GM04503 (cell line): Measurements from ENCODE around the gene SPACDR.

Source experiments
- DNase-seq: peaks from one replicate; pipeline ENCODE4 v3.0.0-alpha.2; 2012; ENCODE audit warnings: low read depth

The SPACDR gene

DNA sequence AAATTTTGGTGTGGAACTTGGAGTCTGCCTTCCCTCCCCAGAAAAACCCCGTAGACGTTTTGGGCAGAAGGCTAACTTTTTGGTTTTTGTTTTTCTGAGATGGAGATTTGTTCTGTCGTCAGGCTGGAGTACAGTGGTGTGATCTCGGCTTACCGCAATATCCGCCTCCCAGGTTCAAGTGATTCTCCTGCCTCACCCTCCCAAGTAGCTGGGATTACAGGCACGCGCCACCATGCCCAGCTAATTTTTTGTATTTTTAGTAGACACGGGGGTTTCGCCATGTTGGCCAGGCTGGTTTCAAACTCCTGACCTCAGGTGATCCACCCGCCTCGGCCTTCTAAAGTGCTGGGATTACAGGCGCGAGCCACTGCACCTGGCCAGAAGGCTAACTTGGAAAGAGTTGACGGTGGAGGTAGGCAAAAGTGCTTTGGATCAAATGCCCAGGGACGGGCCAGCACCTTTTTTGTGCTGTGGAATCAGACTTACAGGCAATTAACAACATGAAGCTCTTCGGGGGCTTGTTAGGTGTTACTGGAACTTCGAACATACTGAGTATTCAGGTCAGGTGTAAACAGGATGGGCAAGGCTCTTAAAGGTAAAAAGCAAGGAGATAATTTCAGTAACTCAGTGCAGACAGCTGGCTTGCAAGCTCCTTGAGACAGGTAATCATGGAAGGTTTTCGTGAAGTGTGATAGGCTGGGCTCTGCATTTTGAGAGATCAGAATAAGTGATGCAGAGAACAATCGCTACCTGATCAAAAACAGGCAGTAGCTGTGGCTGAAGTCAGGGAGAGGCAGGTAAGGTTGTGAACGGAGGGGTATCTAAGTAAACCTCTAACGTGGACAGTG, 29.5 kb downstream of the SPACDR start:
- no peak for DNase-seq

DNA sequence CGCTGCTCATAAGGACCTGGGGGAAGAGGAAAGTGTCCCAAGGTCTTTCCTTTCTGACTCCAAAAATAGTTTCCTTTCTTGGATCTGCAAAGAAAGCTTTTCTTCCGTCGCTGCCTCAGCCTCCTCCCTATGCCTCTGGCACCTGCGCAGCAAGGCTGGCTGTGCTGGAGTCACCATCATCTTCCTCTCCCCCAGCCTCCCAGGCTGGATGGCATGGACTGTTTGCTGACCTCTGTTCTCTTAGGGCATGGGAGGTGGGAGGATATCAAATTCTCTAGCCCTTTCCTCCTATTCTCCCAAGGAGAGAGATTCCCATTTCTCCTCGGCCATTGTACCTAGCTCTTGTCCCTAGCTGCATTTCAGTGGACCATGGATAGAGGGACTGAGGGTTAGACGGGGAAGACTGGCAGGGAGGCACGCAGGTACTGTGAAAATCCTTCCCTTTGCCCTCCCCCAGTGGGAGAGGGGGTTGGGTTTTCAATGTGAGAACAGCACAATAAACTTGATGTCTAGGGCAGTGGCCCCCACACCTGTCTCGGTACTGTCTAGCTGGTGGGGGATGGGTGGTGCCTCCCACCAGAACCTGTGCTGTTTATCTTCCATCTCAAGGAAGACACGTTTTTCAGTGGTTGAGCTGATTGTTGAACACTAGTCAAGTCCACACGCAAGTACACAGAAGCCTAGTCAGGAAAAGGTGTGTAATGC, 30.3 kb downstream of the SPACDR start:
- DNase-seq, result no peak

DNA sequence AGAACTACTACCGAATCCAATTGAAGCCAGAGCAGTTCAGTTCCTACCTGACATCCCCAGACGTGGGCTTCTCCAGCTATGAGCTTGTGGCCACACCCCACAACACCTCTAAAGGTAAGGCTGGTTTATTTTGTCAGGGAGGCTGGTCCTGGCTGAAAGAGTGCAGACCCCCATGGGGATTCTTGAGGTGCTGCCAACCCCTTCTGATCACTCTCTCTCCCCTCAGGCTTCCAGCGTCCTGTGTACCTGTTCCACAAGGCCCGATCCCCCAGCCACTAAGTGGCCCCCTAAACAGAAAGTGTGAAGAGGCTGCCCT, 30.8 kb downstream of the SPACDR start:
- DNase-seq, result no peak

DNA sequence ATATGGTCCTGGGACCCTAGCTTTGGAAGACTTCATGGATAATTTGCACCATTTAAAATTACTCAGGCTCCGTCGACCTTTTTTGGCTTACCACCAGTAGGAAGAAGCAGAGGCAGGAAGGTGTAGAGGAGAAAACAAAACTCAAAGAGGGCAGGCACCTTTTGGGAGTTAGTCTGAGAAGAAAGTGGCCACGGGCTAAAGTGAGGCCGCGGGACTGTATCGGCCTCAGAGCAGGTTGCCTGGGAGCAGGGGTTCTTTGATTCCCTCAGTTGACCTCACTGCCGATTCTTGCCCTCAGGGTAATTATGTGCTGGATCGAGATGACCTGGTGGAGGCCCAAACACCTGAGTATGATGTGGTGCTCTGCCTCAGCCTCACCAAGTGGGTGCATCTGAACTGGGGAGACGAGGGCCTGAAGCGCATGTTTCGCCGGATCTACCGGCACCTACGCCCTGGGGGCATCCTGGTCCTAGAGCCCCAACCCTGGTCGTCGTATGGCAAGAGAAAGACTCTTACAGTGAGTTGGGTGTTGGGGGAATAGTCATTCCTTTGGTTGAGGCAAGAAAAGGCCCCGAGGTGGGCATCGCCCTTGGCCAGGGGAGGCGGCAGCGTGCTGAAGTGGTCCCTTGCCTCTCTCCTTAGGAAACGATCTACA, 31.3 kb downstream of the SPACDR start:
- DNase-seq, result no peak

DNA sequence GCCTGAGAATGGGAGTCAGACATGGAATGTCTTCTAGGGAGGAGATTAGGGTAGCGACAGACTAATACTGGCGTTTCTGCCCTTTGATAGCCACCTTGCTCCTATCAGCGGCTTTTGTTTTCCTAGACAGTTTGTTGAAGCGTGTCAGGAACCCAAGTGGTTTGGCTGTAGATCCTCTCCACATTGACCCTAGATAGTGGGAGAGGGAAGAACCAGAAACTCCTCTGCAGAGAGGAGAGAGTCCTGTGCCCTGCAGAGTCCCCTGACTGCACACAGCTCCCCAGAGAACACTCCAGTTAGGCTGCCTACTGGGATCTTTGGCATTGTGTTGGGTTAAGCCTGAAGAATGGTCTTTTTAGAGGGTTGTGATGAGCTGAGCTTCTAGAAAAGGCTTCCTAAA, 32.0 kb downstream of the SPACDR start:
- no peak for DNase-seq

DNA sequence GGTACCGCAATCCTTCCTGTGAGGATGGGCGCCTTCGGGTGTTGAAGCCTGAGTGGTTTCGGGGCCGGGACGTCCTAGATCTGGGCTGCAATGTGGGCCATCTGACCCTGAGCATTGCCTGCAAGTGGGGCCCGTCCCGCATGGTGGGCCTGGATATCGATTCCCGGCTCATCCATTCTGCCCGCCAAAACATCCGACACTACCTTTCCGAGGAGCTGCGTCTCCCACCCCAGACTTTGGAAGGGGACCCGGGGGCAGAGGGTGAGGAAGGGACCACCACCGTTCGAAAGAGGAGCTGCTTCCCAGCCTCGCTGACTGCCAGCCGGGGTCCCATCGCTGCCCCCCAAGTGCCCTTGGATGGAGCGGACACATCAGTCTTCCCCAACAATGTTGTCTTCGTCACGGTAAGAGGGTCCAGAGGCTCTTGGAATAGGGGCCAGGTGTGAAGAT, 32.7 kb downstream of the SPACDR start:
- no peak for DNase-seq

DNA sequence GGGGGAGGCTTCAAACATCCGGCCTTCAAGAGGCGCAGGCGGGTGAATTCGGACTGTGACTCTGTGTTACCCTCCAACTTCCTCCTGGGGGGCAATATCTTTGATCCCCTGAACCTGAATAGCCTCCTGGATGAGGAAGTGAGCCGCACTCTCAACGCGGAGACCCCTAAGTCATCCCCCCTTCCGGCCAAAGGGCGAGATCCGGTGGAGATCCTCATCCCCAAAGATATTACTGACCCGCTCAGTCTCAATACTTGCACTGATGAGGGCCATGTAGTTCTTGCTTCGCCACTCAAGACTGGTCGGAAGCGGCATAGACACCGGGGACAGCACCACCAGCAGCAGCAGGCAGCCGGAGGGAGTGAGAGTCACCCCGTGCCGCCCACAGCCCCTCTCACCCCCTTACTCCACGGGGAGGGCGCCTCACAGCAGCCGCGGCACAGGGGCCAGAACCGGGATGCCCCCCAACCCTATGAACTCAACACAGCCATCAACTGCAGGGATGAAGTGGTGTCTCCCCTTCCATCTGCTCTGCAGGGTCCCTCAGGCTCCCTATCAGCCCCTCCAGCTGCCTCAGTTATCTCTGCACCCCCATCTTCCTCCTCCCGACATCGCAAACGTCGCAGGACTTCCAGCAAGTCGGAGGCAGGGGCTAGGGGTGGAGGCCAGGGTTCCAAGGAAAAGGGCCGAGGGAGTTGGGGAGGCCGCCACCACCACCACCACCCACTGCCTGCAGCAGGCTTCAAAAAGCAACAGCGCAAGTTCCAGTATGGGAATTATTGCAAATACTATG, 33.4 kb downstream of the SPACDR start:
- no peak for DNase-seq

DNA sequence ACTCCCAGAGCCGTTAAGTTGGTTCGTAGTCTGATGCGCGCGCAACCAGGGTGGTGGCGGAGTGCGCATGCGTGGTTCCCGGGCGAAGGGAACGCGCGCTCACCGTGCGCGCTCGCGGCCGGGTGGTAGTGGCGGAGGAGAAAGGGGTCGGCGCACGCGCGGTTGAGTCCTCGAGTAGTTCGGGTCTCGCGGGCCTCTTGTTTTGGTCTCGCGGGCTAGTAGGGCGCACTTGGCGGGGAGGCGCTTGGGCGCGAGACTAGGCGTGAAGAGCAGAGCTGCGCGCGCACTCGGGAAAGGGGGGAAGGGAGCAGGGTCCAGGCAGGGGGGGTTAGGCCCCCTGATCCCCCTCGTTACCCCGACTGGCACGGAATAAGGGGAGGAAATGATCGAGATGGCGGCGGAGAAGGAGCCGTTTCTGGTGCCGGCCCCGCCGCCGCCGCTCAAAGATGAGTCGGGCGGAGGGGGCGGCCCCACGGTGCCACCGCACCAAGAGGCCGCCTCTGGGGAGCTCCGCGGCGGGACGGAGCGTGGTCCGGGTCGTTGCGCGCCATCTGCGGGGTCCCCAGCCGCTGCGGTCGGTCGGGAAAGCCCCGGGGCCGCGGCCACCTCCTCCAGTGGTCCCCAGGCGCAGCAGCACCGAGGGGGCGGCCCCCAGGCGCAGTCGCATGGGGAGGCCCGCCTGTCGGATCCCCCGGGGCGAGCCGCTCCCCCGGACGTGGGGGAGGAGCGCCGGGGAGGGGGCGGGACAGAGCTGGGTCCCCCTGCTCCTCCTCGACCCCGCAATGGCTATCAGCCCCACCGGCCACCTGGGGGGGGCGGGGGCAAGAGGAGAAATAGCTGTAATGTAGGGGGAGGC, 34.2 kb downstream of the SPACDR start, which contains the start of gene MEPCE:
Gene MEPCE (plus strand): TSS at position 195 of the 856 bp plus-strand sequence. CDS start 188 bp downstream, at position 383.
- peak; percentile 54 for DNase-seq

DNA sequence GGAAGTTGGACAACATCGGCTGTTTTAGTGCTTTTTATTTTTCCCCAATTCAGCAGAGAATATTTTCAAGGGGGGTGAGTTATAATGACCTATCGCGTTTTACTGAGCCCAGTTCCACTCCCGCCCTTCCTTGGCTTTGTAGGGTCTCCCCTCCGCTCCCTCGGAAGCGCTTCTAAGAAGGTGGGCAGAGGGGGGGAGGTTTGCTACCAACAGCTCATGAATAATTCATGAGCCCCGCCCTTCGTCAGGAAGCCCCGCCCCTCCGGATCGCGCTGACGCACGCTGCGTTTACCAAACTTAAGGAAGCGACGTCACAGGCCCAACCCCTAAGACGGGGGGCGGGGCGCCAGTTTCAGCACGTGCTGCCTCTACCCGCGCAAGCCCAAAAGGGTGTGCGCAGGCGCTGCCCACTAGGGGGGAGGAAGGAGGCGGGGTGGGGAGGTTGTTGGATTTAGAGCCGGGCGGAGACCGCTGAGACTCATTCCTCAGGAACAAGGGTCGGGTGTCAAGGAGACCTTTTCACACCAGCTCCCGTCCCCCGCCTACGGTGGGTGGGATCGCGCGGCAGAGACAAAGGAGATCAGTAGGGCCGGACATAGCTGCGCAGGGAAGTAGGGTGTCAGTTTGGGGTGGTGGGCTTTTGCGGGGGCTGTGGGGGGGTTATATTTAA, 35.0 kb downstream of the SPACDR start:
- DNase-seq, result peak; percentile 89

DNA sequence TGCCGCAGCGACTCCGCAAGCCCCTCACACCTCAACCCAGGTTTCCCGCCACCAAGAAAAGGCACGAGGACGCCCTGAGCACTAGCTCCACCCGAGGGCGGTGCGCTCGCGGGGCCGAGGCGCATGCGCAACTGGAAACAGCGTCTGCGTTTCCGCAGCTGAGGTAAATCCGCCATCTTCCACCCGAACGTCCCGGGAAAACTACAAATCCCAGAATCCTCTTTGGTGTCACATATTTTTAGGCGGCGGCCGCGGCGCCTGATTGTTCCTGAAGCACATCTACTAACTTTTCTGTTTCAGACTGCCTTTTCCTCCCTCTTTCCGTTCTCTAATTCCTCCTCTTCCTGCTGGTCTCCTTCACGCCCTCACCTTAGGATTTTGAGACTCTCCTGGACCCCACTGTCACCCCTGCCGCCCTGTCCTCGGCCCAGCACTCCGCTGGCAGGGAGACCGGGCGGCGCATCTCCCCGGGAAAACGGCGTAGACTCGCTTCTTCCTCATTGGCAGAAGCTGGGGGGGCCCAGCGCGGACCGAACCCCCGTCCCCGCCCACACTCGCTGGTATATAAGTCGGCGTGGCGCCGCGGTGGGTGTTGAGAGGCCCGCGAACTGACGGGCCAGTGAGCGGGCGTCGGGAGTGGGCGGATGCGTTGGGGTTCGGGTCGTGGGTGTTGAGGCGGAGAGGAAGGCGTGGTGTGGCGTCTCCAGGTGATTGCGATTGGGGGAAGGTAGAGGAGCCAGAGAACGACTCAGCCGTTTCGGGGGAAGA, 35.7 kb downstream of the SPACDR start, which contains the start of gene ZCWPW1:
Gene ZCWPW1 (minus strand): TSS at position 505 of the 768 bp plus-strand sequence. CDS start 8,054 bp downstream, outside the sequence.
- DNase-seq, result peak; percentile 79

DNA sequence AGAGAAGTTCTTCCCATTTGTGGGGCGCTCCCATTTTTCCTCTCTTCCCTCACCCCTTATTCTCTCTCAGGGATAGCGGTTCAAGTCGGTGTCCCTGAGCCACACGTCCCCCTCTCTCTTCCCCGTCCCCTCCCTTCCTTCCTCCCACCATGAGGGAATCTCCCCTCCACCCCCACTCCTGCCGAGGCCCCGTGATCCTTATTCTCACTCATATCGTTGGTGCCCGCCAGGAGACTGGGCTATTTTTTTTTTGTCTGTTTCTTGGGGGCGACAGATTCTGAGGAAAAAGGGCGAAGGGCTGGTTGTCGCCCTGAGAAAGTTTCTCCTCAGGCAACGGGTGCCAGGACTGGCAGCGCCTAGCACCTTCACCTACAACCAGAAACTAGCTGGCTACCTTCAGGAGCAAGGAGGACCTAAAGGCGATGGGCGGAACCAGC, 36.3 kb downstream of the SPACDR start:
- no peak for DNase-seq

DNA sequence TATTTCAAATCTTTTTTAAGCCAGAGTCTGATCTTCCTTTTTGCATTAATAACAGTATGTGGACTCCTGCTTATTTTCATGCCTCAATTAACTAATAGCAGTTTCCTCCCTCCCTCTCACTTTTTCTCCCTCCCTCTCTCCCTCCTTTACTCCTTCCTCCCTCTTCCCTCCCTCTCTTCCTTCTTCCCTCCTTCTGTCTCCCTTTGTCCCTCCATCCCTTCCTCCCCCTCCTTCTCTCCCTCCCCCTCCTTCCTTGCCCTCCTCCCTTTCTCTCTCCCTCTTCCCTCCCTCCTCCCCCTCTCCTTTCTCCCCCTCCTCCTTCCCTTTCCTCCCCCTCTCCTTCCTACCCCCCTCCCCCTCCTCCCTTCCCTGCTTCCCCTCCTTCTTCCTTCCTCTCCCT, 37.5 kb downstream of the SPACDR start:
- DNase-seq, result no peak

DNA sequence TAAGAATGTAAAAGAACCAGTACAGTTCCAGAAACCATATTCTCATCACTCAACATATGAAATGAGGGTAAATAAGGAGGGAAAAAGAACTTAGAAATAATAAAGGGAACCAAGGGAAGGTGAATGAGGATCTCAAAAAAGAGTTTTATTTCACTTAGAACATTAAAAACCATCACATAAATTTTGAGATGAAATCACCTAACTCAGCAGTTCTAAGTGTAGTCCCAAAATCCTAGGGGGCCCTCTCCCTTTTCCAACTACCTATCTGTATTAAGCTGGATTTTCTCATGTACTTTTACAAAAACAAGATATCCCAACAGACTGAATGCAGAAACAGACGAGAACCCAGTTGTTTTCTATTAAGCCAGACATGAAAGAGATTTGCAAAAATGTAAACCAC, 38.7 kb downstream of the SPACDR start:
- DNase-seq, result no peak

DNA sequence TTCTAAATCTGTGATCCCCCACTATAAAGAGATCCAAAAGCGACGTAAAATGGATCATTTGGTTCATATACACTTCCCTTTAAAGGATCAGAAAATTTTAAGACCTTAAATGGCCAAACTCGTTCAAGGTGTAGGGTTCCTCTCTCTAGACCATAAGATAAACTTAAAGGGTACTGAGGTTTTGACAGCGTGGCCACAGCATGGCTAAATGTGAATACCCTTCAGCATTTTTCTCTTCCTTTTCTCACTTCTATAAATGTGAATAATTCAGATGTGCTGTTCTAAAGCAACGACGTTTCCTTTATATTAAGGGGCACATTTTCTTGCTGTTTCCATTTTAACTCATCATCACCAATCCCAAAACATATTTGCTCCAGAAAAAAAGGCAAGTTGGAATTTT, 40.7 kb downstream of the SPACDR start:
- DNase-seq, result no peak

DNA sequence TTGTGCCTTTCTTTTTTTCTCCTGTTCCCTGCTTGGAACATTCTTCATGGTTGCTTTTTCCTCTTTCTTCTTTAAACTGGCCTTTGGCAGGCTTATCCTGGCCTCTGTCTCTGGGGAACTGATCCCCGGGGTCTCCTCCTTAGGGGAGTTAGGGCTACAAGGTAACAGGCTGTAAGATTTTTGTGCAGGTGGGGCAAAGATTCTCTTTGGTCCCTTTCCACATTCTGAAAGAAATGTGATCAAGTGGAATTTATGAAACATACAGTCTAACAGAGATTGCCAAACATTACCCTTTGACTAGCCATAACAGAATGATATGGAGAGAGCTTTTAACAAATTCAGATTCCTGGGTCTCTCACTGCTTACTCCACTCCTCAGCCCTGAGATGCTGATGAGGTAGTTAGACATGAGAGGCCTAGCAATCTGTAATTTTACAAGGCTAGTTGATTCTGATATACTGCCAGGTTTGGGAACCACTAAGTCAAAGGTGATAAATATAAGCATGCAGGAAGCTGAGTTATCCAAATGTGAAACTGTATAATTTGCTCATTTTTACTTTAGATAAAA, 44.3 kb downstream of the SPACDR start:
- DNase-seq, result no peak

DNA sequence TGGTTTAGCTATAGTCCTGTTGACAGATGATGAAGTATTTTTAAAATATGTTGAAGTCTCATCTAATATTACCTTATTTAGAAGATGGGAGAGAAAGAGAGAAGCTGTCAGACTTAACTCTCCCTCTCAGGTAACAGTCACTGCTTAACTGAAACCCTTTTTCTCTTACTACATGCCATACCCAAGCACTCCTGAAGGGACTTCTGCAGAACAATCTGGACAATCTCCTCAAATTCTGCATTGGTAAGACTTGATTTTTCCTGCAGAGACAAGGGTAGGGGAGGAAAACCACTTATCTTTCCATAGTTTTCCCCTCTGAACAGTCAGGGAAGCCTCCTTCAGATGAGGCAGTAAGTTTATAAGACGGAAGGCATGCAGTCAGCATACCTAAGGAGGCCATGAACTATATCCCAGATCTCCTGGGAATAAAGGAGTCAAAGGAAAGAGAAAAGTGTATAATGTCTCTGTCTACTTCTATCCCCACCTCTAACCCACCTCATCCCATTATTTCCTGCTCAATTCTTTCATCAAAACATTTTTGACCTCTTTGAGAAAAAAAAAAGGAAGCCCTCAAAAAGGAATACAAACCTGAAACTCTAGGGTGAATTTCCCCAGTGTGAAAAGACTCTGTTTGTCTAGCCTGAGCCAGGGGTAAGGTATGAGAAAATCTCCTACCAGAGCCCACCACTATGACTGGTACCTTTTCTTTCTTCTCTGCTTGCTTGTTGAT, 45.0 kb downstream of the SPACDR start:
- no peak for DNase-seq

DNA sequence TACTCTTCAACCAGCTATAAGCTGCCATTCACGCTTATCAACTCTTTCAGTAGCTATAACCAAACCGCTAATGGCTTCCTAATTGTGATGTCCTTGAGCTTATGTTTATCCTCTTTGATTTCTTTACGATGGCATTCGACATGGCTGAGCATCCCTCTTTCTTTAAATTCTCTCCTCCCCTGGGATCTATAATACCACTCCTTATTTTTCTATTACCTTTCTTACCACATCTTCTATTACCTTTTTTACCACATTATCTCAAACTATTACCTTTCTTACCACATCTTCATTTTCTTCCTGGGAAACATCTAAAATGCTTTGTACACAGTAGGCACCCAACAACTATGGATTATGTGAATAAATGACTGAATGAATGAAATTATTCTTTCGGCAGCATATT, 48.6 kb downstream of the SPACDR start:
- DNase-seq, result no peak

DNA sequence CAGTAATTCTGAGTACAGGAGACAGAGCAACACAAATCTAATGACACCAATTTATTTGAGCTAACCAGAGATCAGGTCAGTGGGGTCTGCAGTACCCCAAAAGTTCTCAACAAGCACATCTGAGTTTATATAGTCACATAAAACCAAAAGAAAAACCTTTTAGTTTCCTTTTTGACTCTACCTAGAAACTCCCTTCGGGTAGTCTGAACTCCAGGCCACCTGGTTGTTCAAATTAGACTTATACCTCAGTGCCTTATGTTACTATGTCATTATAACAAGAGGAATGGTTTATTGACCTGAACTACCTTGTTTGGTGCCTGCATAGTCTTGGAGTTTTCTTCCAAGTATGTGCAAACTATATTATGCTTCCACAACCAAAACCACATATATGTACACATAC, 50.2 kb downstream of the SPACDR start:
- DNase-seq, result no peak

DNA sequence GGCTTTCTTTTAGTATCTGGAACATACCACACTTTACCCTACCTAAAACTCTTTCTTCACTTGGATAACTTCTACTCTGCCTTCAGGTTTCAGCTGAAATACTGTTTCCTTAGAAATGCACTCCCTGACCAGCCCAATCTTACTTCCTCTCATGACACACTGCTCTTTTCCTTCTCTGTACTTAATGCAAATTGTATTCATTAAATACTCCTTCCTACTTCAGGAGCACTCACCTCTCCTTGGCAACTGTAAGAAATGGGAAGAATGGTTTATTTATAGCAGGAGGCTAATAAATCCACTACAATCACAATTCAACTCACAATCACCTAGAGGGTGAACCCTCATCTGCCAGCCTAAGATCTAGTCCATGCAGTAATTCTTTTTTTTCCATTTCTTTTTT, 50.7 kb downstream of the SPACDR start:
- no peak for DNase-seq
